DMS153 (cell line): ENCODE results near the gene ROR1.

Experiments
- DNase-seq: peaks from one replicate; lab custom pipeline; 2025; lab: John Stamatoyannopoulos, UW

ROR1 gene

DNA sequence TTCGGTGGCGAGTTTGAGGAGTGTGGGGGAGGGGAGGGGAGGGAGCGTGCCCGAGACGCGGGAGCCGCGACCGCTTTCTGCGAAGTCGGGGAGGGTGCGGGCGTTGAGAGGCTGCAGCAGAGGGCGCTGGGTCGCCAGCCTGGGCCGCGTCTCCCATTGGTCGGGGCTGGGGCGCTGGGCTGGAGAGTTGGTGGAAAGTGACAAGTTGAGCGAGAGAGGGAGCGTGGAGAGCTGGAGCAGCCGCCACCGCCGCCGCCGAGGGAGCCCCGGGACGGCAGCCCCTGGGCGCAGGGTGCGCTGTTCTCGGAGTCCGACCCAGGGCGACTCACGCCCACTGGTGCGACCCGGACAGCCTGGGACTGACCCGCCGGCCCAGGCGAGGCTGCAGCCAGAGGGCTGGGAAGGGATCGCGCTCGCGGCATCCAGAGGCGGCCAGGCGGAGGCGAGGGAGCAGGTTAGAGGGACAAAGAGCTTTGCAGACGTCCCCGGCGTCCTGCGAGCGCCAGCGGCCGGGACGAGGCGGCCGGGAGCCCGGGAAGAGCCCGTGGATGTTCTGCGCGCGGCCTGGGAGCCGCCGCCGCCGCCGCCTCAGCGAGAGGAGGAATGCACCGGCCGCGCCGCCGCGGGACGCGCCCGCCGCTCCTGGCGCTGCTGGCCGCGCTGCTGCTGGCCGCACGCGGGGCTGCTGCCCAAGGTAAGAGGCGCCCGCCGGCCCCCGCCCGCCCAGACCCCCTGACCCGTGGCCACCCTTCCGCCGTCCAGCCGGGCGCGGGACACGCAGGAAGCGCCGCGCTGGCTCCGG is at the start of gene ROR1:
Gene ROR1, plus strand, starts transcription at position 203 of the 802 bp plus-strand sequence.
- DNase-seq, result peak; percentile 71

DNA sequence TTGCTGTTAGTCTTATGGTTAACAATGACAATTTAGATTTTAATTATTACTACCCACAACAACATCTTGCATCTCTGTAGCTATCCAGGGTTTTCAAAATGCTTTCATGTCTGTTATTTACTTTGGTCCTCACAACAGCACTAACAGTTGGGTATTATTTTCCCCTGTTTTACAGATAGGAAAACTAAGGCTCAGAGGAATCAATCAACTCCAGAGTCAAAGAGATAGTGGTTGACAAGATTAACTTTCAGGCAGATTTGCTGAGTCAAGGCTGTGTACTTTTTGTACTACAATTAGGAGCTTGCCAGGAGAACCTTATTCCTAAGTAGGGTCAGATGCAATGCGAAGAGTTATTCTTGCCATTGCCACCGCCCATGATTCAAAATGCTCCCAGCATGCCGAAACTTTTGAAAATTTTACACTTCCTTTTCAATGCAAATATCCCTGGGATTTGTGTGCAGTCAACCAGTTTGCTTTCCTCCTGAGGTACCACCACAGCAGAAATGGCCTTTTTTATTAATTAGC is 49.4 kb upstream of the ROR1 start:
- no peak for DNase-seq

DNA sequence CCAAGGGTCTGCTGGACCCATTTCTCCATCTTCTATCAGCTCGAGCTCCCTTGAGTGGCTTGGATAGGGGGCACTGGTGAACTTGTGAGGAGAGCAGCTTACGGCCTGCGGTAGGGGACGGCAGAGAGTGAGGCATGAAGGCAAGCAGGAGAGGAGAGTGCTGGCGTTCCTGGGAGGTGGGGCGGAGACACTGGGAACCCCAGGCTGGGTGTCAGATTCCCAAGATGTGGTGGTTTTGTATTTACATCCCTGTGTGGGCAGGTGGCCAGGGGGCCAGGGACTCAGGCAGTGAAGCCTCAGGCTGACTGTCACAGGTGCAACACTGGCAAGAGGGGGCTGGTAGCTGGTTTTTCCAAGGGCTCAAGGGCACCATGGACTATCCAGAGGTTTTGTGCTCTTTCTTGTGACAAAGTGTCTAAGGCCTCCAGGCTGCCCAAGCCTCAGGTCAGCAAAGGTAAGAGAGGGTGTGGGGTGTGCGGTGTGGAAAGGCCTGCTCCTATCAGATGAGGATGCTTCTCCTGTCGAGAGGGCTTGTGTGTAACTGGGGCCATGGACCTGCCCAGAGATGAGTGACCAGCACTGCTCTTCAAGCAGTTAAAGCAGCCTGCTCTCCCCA is 45.1 kb upstream of the ROR1 start:
- DNase-seq, result no peak

DNA sequence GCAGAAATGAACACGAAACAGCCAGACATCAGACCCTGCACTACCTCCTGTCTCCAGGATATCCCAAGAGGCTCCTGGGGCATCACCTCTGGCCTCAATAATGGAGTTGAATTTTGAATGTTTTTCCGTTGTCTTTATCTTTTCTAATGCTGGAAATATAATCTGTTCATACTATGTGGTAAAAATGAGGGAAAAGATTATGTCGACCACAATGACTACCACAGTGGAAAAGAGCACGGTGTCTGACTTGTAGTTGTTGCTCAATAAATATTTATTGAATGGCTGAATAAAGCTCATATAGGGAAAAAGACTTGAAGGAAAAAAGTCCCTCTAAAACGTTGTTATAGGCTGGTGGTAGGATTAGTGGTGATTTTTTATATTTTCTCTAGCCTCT is 44.6 kb upstream of the ROR1 start:
- DNase-seq, result no peak

DNA sequence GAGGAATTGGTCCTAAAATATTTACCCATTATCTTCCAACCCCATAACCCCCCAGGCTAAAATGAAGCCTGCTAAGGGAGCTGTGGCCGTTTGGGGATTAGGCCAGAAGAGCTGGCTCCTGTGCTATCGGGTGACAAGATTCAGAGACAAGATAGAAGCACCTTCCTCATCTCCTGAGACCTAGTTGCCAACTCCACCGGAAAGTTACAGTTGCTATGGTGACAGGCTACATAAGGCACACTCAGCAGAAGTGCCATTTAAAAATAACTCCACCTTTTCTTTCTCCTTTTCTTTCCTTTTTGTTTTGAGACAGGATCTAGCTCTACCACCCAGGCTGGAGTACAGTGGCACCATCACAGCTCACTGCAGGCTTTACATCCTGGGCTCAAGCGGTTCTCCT is 43.6 kb upstream of the ROR1 start:
- DNase-seq, result no peak

DNA sequence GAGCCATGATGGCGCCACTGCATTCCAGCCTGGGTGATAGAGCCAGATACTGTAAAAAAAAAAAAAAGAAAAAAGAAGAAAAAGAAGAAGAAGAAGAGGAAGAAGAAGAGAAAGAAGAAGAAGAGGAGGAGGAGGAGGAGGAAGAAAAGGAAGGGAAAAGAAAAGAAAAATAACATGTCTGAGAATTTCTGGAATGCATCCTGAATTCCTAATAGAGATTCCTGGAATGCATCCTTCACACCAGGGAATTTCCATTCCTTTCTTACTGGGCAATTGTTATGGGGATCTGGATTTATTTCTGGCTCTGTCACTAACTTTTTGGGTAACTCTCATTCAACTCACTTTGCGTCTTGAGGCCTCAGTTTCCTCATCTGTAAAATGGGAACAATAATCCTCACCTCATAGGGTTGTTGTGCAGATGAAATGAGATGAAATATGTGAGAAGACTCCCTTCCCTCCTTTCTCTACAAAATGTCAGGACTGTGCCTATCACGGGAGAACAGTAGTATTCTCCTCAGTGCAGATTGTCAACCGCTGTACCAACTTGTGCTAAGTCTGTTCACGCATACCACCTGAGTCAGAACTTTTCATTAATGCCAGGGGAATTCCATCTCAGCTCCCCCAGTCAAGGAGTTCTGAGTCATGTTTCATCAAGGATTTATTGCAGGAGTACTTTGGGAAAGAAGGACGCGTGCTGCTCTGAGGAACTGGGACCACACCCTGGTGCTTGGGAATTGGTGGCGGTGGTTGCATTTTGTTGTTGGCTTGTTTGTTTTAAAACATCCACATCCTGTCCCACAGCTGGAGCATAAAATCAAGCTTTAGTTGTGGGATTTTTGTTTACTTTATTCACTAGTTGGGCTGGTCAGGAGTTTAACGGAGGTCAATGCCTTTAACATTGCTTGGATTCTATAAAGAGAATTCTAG is 42.4 kb upstream of the ROR1 start:
- no peak for DNase-seq

DNA sequence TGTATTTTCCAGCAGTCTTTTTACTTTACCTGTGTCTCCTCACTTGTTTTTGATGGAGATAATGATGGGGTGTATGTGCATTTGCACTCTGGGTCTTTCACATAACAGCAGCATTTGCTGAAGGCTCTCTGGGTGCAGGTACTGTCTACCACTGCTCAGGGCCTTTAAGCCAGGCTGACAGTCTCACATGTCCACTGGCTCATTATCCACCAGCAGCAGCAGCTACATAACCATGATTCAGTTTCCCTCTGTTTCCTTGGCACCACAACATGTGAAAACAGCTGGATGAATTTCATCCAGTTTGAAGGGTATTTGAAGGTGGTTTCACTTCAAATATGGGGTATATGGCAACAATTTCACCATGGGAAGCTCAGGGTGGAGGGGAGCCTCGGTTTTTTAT is 41.2 kb upstream of the ROR1 start:
- DNase-seq, result no peak

DNA sequence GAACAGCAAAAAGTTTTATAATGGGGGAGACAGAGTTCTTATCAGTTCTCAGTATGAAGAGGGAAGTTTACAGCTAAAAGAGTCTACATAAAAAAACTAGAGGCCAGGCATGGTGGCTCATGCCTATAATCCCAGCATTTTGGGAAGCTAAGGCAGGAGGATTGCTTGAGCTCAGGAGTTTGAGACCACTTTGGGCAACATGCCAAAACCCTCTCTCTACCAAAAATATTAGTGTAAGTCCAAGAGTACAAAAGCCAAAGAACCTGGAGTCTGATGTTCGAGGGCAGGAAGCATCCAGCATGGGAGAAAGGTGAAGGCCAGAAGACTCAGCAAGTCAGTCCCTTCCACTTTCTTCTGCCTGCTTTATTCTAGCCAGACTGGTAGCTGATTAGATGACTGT is 35.0 kb upstream of the ROR1 start:
- no peak for DNase-seq

DNA sequence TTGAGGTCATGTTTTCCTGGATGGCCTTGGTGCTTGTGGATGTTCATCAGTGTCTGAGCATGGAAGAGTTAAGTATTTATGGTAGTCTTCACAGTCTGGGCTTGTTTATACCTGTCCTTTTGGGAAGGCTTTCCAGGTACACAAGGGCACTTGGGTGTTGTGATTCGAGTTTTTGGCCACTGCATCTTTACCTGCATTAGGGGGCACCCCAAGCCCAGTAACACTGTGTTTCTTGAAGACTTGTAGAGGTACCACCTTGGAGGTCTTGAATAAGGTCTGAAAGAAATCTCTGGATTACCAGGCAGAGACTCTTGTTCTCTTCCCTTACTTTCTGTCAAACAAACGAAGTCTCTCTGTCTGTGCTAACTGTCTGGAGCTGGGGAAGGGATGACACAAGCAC is 34.4 kb upstream of the ROR1 start:
- no peak for DNase-seq

DNA sequence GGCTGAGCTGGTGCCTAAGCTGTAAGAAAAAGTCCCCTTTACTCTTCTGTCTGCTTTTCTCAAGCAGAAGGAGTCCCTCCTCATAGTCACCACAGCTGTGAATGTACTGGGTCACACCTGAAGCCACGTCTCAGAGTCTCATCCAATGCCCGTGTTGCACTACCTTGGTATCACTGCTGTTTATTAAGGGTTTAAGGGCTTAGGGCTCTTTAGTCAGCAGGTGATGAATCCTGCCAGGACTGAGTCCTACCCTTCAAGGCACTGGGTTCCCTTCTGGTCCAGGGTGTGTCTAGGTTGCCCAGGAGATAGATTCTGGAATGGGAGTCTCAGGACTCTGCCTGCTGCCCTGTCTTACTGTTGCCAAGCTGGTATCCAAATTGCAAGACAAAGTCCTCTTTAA is 33.4 kb upstream of the ROR1 start:
- DNase-seq, result no peak

DNA sequence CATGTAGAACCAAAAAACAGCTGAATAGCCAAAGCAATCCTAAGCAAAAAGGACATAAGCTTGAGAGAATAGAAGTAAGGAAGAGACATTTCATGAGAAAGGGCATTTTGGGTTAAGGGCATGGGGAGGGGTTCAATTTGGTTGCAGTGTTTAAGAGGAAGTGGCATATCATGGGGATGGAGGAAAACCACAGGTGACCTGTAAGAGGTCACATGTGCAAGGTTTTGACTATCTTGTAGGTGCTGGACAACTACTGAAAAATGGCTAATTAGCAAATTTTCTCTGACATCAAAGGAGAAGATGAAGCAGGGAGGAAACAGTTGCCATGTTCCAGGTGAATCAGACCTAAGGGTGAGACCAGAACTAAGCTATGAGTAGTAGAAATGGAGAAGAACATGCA is 31.3 kb upstream of the ROR1 start:
- no peak for DNase-seq

DNA sequence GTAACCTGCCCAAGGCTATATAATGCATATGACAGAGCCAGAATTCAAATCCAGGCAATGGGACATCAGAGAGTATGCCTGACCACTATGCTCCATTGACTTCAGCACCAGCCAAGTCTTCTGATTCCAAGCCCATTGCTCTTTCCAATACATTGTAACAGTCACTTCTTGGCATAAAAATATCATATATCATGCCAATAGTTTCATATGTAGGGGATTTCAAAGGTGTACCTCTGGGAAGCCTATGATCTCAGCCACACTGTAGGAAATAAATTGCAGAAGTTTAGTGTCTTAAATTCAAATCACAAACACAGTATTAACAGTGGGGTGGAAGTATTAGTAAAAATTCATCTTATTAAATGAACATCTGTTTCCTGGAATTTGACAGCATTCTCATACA is 30.0 kb upstream of the ROR1 start:
- no peak for DNase-seq

DNA sequence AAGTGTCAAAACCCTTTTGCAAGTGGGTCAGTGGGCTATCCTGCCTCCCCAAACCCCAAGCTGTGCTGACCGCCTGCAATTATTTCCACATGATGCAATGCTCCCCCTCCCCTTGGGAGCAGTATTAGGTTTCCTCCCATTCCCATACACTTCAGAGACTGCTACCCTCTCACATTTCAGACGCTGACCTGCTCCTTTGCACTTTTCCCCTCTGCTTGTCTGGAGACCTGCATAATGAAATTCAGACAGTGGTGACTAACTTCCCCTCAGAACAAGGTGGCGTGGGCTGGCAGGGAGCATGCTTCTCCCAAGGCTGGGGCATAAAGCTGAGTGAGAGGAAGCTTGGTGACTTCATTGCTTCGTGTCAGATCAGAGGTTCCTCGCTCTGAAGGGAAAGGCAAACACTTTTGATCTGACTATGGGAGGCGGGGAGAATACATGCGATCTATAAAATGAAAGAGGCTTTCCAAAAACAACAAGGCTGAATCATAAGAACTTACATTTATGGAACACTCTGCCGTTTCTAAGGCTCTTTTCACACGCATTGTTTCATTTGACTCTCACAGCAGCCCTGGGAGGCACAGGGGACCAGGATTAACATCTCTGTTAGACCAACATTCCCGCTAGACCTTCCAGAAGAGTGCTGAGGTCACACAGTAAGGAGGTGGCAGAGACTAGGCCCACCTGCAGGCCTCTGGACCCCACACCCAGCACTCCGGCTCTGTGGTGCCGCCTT is 27.5 kb upstream of the ROR1 start:
- DNase-seq, result no peak

DNA sequence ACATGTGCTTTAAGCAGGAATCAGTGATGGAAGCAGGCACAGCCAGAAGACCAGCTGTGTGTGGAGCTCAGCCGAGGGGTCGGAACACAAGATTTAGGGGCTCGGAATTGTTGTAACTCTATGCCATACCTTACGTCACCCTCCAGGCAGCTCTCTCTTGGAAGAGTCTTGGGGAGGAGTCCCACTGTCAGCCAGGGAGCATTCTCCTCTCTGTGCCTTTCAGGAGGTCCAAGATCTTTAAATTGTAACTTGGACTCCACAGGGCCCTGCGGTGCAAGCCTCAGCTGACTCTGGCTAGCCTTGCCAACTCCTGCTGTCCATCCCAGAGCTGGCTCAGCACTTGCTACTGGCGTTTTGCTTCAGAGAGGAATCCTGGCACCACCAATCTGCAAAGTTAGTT is 26.4 kb upstream of the ROR1 start:
- no peak for DNase-seq

DNA sequence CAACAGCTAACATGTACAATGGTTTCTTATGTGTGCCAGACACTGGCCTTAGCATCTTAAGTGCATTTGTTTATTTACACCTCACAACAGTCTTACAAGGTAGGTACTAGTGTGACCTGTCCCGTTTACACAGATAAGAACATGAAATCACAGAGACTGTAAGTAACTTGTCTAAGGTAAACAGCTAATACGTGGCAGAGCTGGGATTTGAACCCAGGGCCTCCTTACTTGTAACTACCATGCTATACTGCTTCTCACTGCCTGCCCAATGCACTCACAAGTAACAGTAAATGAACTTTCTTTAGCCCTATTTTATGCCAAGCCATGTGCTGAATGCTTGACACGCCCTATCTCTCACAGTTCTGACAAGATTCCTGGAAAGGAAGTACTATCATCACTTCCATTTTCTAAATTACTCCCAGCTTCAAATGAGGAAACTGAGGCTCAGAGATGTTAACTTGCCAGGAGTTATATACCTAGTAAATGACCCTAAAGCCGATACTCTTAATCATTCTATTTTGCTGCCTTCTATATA is 25.7 kb upstream of the ROR1 start:
- DNase-seq, result no peak

DNA sequence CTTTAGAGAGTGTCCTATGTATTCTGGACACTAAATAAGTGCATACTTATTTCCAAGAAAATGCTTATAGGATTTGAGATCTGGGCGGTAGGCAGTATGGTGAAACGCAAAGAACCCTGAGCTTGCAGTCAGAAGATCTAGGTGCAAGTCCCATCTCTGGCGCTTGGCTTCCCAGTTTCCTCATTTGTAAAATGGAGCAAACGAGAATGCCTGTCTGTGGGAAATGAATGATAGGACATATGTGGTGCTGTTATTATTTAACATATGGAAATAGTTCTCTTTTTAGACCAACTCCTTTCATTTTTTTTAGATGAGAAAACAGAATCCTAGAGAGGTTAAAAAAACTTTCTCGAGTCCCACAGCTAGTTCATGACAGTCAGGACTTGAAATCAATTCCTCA is 25.2 kb upstream of the ROR1 start:
- DNase-seq, result no peak

DNA sequence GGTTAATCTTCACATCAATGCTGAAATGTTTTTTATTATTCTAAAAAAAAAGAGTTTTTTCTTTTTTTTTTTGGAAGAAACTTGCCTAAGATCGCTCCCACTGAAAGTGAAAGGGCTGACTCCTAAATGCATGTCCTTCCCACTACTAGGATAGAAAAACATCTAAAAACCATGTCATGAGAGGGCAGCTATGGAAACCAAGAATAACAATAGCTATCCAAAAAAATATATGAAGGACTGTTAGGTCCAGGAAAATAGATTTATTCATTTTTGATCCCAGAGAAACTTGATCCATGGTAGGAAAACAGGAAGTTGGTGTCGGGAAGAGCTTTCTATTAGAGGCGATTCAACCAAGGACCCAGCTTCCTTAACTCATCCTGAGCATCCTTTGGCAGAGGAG is 23.1 kb upstream of the ROR1 start:
- no peak for DNase-seq

DNA sequence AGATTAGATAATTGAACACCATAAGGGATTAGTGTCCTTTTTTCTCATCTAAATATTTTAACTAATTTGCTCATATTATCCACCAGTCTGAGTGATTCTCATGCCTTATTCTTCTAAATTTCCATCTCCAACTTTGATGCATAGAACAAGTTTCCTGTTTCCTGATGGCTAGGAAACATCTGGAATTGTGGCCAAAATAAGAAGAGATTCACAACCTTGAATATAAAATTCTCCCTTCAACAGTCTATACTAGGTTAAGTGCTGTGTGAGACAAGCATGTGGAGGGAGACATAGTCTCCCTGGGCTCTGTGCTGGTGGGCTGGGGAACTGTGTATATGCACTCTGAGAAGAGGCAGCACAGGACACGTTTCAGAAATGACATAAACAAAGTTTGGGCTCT is 21.6 kb upstream of the ROR1 start:
- no peak for DNase-seq

DNA sequence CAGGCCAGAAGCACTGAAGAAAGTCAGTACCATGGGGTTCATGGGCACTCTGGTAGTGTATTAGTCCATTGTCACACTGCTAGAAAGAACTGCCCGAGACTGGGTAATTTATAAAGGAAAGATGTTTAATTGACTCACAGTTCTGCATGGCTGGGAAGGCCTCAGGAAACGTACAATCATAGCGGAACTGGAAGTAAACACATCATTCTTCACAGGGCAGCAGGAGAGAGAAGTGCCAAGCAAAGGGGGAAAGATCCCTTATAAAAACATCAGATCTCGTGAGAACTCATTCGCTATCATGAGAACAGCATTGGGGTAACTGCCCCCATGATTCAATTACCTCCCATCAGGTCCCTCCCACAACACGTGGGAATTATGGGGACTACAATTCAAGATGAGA is 20.2 kb upstream of the ROR1 start:
- DNase-seq, result no peak

DNA sequence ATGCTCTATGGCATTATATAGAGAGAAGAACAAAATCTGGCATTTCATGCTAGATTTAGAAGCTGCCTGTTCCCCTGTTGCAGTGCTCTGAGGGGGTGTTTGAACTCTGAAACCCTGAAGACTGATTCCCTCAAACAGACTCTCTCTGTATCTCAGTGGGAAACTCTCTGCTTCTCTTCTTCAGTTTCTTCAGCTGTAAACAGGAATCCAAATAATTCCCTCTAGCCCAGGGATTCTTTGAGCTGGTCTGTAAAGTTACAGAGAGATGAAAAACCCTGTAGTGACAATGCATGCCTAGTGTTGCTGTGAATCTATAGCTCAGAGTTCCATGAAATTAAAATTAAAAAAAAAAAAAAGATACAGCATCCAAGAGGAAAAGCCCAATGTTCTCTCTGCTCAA is 17.0 kb upstream of the ROR1 start:
- no peak for DNase-seq

DNA sequence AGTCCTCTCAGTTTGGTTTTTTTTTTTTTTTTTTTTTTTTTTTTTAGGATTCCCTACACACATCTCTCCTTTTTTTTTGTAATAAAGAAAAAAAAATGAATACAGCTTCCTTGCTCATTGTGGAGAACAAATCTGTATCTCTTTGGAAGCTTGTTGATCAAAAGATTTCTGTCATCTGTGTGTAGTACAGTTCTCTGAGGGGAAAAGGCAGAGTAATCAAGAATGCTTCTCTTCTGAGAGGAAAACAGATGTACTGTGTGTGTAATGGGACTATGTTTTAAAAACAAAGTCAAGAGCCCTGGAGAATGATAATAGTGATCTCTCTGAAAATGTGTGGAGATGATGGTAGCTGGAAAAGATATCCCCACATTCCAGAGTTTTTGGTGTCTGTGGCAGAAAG is 16.5 kb upstream of the ROR1 start:
- DNase-seq, result no peak

DNA sequence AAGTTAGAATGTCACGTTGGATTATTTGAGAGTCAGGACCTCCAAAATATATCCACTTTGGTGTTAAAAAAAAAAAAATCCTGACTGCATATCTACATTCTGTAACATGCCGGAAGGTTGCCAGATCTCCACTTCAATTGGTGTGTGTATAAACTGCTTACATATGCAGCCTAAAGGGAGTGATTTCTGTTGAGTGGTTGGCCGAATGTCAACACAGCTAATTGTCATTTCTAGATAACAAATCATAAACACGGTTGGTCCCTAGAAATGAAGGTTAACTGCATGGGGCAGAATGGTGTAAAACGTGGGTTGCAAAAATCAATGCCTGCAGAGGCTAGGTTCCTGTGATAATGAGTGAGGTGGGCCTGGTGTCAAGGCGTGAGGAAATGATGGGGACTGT is 15.0 kb upstream of the ROR1 start:
- DNase-seq, result peak; percentile 74
